ENCODE data around the gene DERL3.

Gene DERL3

DNA sequence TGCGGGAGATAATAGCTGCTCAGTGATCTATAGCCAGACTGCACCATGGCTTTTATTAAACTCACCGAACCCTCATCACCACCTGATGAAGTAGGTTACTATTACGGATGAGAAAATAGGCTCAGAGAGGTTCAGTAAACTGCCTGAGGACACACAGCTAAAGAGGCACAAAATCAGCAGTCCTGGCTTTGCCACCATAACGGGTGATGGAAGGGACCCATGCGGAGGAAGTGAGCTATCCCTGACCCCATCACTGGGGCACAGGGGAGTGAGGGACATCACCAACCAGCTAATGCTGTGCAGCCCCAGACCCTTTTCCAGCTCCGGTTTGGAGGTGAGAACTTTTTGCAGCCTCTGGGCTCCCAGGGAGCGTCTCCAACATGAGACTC, 7.3 kb upstream of the DERL3 start:
- DNase-seq, result no peak

DNA sequence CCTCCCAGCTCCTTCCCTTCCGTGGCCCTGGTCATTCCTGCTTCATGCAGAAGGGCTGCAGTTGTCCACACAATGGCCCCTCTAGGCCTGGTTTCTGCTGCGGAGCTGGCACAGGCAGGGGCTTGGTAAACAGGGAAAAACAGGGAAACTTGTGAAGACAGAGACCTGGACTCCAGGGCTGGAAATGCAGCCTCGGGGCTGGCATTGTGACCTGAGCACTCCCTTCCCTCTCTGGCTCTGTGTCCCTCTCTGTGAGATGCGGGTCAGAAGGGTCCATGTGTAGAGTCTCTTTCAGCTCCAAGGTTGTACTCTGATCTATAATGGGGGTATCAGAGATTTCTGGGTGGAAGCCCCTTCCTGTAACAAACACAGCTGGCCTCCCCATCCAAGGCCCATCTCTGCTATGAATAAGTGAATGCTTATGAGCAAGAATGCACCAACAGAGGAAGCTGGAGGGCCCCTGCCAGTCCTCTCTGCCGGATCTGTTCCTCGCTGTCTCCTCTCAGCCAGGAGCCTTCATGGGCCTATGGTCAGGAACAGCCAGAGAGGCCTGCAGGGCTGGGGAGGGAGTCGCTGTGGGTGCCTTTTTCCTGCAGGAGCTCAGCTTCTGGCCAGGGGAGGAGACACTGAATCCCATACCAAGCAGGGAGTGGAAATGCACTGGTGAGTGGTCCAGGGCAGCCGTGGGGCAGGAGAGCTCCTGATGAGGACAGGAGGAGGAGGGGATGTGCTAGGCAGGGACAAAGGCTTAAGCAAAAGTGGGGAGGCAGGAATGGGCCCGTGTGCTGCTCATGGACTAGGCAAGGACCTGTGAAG, 6.7 kb upstream of the DERL3 start:
- no peak for DNase-seq

DNA sequence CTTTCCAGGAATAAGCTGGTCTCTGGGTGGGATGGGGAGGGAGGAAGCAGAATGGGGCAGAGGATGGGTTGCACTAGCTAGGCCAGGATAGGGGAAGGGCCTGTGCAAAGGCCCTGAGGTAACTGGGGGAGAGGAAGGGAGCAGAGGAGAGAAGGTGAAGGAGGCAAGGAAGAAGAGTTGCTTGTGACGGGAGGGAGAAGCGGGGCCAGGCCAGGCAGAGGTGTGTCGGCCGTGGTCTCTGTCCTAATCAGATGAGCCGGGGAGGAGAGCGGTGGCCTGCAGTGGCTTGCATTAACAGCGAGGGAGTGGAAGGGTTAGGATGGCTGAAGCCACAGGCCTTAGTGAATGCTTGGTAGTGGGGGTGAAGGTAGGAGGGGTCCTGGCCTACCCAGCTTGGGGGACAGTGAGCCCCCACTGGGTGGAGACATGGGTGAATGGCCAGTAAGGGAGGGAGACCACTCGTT, 6.0 kb upstream of the DERL3 start:
- no peak for DNase-seq

DNA sequence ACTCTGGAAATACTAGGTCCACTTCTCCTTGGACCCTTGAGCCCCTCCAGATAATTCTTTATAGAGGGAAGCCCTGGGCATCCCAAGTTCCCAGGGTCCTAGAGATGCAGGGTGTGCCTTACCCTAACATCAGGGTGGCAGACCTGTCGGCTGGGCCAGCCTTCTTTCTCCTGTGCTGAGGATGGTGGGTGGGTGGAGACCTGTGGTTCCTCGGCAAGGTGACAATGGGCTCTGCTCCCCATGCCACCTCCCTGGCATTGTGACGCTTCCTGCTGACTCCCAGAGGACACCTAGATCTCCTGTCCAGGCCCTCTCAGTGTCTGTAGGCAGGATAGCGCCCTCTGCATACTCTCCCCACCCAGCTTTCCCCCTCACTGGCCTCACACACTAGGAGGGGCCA, 3.8 kb upstream of the DERL3 start:
- DNase-seq, result no peak

DNA sequence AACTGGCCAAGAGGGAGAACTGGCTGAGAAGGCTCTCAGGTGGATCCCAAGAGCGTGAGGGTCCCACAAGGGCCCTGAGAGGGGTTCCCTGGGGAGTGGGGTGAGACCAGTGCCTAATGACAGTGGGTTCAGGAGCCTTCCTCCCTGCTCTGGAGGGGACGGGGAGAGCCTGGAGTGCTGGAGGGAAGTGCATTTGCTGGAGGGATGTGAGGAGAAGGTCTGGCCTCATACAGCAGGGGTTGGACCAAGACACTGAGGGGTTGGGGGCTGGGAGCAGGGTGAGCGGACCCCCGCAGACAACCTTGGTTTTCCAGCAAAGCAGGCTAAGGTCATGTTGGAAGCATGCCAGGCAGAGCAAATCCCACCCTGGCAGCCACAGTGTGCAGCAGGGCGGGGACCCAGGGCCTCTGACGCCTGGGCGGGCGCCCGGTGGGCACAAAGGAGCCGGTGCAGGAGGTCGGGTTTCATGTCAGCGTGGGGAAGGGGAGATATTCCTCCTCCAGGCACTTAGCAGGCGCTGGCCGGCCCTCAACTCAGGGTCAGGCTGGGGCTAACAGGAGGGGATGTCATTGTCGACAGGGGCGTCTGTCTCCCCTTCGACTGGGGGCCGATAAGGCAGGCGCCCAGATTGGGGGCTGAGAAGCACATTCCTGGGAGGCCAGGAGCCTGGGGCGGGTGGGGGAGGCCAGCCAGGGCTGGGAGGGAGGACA, 3.1 kb upstream of the DERL3 start:
- DNase-seq, result no peak

DNA sequence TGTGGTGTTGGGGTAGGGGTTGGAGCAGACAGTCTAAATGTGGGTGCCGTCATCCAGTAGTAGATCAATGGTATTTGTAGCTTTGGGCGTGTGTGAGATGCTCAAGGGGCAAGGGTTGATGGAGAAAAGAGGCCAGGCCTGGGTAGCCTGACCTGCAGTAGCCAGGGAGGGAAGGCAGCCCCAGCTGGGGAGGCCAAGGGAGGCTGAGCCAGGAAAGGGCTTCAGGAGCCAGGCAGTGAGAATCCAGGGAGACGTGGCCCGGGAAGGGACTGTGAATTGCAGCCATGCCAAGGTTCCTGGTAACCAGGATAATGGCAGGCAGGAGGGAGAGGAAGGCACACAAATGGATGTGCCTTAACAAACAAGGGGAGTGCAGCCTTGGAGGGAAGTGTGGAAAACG, 2.5 kb upstream of the DERL3 start:
- no peak for DNase-seq

DNA sequence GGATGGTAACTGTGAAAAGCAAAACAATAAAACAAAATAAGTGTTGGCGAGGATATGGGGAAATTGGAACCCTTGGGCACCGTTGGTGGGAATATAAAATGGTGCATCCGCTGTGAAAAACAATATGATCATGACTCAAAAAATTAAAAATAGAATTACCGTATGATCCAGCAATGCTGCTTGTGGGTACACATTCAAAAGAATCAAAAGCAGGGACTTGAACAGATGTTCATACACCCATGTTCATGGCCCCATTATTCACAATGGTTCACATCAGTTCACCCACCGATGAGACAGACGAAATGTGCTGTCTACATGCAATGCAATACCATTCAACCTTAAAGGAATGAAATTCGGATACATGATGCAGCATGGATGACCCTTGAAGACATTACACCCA, 1.2 kb upstream of the DERL3 start:
- DNase-seq, result no peak

DNA sequence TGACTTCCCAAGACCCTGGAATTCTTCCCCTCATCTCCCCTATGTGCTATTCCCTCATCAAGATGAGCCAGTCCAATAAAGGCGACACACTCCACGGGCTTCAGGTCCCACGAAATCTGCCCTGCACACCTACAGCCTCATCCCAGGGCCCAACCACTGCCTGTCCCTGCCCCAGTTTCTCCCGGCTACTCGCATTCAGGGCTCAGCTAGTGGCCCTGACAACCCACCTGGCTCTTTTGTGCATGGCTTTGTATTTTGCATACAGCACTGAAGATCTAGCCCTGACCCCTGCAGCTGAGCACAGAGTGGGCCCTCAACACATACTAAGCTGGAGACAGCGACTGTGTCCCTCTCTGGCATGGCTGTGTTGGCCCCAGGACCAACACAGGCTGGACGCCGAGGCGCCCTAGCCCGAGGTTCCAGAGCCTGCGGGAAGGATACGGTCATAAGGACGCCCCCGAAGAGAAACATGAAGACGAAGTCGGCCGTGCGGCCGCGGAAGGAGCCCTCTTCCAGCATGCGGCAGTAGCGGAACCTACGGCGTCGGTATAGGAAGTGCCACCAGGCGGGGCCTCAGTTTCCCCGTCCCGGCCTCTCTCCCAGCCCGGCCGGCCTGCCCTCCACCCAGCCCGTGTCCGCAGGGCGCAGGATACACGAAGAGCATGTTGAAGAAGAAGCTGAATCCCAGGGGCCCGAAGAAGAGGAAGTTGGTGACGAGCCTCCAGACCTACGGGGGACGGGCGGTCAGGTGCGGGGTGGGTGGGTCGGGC, 710 bp downstream of the DERL3 start:
- no peak for DNase-seq

DNA sequence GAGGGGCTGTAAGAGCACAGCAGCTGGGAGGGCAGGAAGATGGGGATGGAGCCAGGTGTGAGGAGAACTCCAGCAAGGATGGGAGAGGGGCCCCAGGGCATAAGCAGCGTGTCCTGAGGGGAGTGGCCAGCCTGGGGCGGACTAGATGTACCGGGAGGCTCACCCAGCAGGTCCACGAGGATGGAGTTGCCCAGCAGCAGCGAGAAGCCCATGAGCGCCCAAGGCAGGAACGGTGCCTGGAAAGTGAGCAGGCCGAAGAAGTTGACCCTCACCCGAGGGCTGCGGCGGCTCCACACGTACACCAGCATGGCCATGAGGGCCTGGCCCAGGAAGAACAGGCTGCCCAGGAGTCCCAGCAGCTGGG, 1.3 kb downstream of the DERL3 start:
- DNase-seq, result no peak

DNA sequence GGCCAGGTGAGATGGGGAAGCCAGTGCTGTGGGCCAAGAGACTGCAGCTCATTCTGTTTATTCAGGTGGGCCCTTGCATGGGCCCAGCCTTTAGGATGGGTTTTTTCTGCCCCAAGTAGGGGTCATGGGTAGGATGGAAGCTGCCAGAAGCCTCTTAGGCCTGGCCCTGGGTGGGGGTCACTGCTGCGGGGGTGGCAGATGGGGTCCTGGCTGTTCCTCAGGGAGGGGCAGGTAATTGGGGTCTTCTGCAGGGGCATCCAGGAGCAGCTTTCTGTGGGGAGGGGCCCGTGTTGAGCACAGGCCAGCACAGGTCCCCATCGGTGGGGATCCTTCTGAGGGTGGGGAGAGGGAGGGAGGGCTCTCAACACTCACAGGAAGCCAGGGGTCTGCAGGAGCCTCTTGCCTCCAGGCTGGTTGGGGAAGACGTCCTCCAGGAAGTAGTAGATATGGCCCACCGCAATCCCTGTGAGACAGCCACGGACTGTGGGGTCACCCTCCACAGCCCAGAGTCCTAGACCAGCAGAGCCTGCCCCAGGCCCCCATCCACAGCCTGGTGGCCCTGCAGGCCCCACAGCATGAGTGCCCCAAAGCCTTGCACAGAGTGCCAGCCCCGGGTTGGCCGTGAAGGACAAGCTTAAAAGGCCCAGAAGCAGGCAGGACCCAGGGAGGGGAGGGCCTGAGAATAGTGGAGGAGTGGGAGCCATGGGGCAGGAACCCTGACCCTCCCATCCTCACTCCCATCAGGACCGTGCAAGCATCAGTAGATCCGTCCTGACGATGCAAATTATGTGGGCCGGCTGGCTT, 1.9 kb downstream of the DERL3 start:
- no peak for DNase-seq

DNA sequence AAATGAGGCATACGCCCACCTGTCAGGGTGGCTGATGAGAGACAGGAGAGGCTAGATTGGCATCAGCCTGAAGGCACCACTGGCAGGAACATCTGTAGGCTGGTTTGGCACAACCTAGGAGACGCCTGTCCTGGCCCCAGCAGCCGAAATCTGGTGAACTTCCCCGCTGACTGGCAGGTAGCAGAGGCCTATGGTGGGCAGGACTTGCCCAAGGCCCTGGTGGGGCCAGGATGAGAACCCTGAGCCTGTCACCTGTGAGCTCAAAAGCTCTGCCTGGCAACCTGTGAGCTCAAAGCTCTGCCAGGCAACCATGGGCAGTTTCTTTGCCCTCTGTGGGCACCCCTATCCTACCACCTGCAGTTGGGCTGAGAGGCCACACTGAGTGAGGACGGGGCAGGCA, 2.5 kb downstream of the DERL3 start:
- DNase-seq, result no peak

DNA sequence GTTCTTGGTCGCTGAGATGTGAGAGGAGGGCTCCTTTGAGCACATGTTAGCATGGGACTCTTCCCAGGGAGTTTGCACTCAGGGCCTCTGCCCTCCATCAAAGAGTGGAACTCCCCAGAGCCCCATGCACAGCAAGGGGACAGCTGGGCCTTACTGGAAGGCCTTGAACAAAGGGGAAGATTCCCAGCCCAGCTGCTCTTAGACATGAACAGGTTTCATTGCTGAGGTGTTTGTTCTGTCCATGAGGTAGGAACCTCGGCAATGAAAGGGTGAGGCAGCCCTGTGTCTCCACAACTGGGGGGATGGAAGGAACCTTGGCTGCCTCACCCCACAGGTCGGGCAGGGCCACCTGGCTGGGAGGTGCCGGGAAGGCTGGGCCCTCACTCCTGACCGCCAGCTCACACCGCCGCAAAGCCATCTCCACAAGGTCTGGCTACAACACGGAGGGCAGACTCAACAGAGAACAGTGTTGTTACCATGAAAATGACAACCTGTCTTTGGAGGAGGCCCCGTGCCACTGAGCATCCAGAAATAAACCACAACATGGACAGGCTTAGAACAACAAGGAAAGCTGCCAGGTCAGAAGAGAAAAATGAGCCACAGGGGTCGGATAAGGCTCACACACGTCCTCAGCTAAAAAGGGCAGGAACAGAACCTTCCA, 3.2 kb downstream of the DERL3 start:
- no peak for DNase-seq

DNA sequence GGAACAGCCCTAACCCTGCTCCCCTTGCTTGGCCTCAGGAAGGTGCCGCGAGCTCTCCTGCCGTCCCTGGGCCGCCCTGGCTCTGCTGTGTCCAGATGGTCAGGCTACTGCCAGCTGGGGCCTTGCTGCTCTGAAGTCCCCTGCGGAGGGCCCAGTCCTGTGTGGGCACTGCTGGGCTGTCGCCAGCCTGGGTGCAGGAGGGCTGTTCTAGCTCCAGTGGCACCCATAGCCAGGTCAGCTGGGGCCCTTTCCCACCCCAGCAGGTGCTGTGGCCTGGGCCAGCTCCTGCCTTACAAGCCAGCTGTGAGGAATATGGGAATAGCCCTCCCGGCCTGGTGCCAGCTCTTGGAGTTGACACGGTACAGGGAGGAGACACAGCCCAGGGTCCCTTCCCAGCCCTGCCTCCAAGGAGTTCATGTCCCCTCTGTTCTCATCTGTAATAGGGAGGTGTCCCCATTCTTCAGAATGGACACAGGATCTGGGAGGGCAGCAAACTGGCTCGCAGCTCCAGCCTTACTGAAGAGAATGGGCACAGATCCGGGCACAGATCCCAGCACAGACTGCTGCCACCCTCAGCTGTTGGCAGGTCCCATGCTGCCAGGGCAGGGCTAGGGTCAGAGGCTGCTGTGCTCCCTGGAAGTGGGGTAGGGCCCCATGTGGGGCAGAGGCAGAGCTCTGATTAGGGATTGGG, 3.9 kb downstream of the DERL3 start:
- DNase-seq, result no peak

DNA sequence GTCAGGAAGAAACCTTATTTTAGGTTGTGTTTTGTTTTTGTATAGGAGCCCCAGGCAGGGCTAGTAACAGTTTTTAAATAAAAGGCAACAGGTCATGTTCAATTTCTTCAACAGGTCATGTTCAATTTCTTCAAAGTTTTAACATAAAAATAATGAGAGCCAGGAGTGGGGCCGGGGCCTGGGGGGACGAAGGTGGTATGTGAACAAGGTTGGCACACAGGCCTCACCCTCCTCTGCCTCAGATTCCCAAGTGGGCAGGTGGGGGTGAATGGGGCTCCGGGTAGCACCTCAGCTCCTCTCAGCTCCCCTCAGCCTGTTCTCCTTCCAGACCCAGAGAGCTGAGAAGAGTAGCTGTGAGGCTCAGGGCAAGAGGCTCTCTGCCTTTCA, 4.4 kb downstream of the DERL3 start:
- no peak for DNase-seq

DNA sequence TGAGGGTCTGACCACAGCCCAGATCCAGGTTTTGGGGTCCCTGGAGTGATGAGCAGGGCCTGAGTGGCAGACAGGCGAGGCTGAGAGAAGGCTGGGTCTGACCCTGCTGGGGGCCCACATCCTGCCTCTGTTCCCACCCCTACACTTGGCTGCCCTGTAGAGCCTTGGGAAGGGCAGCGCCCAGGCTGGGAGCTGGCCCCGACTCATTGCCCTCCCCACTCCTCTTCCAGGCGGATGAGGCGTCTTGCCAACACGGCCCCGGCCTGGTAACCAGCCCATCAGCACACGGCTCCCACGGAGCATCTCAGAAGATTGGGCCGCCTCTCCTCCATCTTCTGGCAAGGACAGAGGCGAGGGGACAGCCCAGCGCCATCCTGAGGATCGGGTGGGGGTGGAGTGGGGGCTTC, 4.9 kb downstream of the DERL3 start:
- no peak for DNase-seq

DNA sequence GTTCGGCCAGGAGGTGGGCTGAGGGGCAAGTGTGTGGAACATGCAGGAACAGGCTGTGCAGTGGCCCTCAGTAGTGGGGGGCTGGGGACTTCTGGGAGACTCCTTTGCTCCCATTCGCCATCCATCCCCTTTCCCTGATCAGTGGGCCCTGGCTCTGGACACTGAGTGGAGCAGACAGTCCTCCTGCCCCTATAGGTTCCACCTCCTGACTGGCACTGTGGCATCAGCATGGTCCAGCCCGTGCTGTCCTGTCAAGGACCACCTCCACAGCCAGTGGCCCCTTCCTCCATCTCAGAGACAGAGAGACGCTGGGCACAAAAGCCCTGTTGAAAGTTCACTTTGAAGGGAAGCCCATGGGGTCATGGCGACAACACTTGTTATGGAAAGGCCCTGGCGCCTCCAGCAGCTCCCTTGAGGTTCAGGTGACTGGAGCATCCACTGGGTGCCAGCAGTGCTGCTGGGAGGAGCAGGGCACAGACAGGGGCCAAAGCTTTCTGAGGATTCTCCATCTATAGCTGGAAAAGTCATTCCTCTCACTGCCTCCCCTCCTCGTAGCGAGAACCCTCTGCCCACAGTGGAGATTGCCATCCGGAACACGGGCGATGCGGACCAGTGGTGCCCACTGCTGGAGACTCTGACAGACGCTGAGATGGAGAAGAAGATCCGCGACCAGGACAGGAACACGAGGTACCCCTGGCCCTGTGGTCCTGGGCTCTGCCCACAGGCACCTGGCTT, 5.6 kb downstream of the DERL3 start:
- DNase-seq, result no peak

DNA sequence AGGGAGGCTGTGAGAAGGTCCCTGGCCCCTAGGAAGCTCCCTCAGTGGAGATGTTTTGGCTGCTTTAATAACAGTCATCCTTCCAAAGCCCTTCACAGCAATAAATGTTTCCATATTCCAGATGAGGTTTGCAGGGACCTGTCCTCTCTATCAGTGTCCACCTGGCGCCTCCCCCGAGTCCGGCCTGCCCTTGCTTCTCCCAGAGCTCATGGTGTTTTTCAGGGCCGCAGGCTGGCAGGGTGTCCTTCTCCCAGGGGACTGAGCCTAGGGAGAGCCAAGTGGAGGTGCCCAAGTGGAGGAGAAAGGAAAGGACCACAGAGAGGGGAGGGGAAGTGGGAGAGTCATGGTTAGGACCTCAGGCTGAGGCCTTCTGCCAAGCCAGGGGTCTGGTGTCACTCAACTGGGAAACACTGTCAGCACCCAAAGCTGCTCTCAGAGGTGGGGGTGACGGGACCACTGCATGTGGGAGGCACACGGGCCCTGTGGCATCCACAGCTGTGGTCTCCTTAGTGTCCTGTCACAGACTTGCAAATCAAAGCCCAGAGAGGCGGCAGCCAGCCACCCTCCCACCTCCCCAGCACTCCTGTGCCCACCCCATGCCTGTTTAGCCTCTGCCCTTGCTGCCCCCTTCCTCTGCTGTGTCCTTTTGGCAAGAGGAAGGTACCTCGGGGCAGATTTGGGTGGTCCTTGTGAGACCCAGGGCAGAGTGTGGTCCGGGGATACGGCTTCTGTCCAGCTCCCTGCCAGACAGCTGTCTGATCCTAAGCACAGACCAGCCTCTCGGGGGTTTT, 6.4 kb downstream of the DERL3 start:
- DNase-seq, result no peak

DNA sequence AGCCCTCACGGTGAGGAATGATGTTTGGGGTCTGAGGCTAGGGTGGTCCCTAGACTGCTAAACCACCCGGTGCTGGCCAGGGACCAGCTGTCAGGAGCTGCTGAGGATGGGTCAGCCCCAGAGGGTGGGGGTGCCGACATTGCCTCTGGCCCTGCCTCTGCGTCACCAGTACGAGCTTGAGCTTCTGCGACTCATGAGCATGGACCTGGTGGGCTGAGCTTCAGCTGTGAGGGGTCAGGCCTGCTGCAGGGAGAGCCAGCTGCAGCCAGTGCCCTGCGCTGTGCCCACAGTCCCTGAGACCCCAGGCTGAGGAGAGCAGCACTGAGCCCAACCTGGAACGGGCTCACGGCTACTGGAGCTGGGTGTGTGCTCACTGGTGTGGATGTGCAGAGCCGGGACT, 7.0 kb downstream of the DERL3 start:
- DNase-seq, result no peak

DNA sequence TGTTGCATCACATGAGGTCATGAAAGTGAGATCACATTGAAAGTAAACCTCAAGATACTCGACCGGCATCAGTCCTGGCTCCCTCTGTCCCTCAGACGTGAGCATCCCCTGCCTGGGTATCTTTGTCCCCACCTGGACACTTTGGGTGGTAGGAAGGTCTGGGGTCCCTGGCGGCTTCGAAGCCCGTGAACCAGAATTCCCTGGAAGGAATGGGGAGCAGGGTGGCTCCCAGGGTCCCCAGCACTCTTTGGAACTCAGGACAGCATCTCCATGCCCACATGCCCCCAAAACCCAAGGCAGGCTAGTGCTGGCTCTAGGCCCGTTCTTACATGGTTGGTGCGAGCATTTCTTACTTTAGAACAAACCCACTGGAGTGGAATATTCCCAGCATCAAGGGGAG, 7.5 kb downstream of the DERL3 start:
- DNase-seq, result no peak

DNA sequence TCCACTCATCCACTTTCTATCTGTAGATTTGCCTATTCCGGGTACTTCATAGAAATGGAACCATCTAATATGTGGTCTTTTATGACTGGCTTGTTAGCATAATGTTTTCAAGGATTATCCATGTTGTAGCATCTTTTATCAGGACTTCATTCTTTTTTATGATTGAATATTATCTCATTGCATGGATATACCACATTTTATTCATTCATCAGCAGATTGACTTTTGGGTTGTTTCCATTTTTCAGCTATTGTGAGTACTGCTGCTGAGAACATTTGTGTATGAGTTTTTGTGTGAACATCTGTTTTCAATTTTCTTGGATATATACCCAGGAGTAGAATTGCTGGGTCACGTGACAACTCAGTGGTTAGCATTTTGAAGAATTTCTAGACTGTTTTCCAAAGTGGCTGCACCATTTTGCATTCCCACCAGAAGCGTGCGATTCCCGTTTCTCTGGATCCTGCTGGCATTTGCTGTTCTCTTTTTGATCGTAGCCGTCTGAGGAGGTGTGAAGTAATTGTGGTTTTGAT, 8.9 kb downstream of the DERL3 start:
- no peak for DNase-seq

All from activated effector memory CD4-positive, alpha-beta T cell treated with Interleukin-2 at 50 U/mL for 16 hours (primary cell).